Calu3 (cell line): ENCODE data around the gene MARCHF2. TPM values are rescaled to one million over a fixed set of nuclear protein-coding genes. Genes with fewer than 3 reads are reported as not detected.

ENCODE experiments used
- BruUV-seq: library from RNA; stranded (reverse); fragments of 400-500 nt; replicated peaks from 2 replicates; lab custom pipeline; 2021; lab: Mats Ljungman, UMichigan
- CTCF ChIA-PET: fragments of 300-600 bp; sonication (Branson Sonifier 250); formaldehyde crosslinking; loops from one replicate; lab custom pipeline; 2022; ENCODE audit warnings: antibody characterized with exemption; lab: Charles Lee
- DNase-seq: peaks from one replicate; pipeline ENCODE4 v3.0.0; 2022
- H3K27ac Mint-ChIP-seq: one replicate; pipeline ENCODE4 v1.8.0; 2022; ENCODE audit warnings: mixed read lengths; ENCODE audit not compliant: unreplicated experiment
- H3K27me3 Mint-ChIP-seq: one replicate; pipeline ENCODE4 v1.8.0; 2022; ENCODE audit warnings: mixed read lengths; ENCODE audit not compliant: unreplicated experiment
- H3K36me3 Mint-ChIP-seq: one replicate; pipeline ENCODE4 v1.8.0; 2022; ENCODE audit warnings: mild to moderate bottlenecking, moderate library complexity, mixed read lengths; ENCODE audit not compliant: insufficient read depth, unreplicated experiment
- H3K4me1 Mint-ChIP-seq: one replicate; pipeline ENCODE4 v1.8.0; 2022; ENCODE audit warnings: mild to moderate bottlenecking, low read depth, mixed read lengths; ENCODE audit not compliant: unreplicated experiment
- H3K4me3 Mint-ChIP-seq: one replicate; pipeline ENCODE4 v1.8.0; 2022; ENCODE audit warnings: mild to moderate bottlenecking, low read depth, moderate library complexity, mixed read lengths; ENCODE audit not compliant: unreplicated experiment
- H3K9me3 Mint-ChIP-seq: one replicate; pipeline ENCODE4 v1.8.0; 2022; ENCODE audit warnings: low read depth, mixed read lengths; ENCODE audit not compliant: unreplicated experiment
- intact Hi-C: fragments of 100-400 bp; cut with micrococcal nuclease; formaldehyde crosslinking; loops from one replicate; pipeline ENCODE4 v1.10.0; 2022; ENCODE audit not compliant: unreplicated experiment
- total RNA-seq: library from RNA; stranded (reverse); gene quantifications from 2 replicates; pipeline ENCODE4 v1.2.3, GENCODE V29; 2022
- TF ChIP-seq, protein P1 (sequence below): fragments of 200-600 bp; IDR thresholded peaks from one replicate; pipeline ENCODE4 v1.8.0; 2022; ENCODE audit warnings: antibody characterized with exemption; ENCODE audit not compliant: unreplicated experiment

MARCHF2 gene
- total RNA-seq, 1 experiment from 2014 or later, result 10.1 TPM

- H3K27me3 Mint-ChIP-seq, result no peaks in the 10 kb centered on the region
- no peak overlapping the region for H3K4me3 Mint-ChIP-seq
- H3K4me1 Mint-ChIP-seq, result peaks cover 9% of the 10 kb centered on the region
- H3K9me3 Mint-ChIP-seq, result no peaks in the 10 kb centered on the region
- H3K27ac Mint-ChIP-seq, result no peak overlapping the region
- CTCF ChIA-PET, result no interaction called here
- intact Hi-C loops, result no loop called here
- BruUV-seq, result no TSS peak
- DNase-seq, result no peak
- peaks cover 20% of the 10 kb centered on the region for H3K36me3 Mint-ChIP-seq
- TF ChIP-seq, protein P1, sequence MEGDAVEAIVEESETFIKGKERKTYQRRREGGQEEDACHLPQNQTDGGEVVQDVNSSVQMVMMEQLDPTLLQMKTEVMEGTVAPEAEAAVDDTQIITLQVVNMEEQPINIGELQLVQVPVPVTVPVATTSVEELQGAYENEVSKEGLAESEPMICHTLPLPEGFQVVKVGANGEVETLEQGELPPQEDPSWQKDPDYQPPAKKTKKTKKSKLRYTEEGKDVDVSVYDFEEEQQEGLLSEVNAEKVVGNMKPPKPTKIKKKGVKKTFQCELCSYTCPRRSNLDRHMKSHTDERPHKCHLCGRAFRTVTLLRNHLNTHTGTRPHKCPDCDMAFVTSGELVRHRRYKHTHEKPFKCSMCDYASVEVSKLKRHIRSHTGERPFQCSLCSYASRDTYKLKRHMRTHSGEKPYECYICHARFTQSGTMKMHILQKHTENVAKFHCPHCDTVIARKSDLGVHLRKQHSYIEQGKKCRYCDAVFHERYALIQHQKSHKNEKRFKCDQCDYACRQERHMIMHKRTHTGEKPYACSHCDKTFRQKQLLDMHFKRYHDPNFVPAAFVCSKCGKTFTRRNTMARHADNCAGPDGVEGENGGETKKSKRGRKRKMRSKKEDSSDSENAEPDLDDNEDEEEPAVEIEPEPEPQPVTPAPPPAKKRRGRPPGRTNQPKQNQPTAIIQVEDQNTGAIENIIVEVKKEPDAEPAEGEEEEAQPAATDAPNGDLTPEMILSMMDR, result no peak
Observed at GRCh38 chr19:8475005-8475404, 61.9 kb downstream of the MARCHF2 start.

DNA sequence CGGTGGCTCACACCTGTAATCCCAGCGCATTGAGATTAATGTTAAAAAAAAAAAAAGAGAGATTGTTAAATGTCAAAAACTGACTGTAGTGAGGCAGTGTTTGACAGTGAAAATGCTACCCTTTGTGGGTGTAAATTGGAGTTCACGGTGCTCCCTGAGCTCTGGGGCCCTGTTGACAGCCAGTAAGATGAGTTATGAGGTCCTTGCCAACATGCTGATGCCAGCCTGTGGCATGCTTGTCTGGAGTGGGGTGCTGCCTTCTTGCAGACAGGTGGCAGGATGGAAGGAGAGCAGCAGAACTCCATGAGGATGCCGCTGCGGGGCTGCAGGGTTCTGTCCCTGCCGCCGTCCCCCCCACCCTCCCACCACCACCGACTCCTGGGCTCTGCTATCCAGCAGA, 63.4 kb downstream of the MARCHF2 start:
- H3K27ac Mint-ChIP-seq, result no peak overlapping the region
- H3K4me1 Mint-ChIP-seq, result peaks cover 20% of the 10 kb centered on the region
- peaks cover 23% of the 10 kb centered on the region for H3K36me3 Mint-ChIP-seq
- DNase-seq, result no peak
- no TSS peak for BruUV-seq
- H3K4me3 Mint-ChIP-seq, result no peak overlapping the region
- intact Hi-C loops, result no loop called here
- no peaks in the 10 kb centered on the region for H3K27me3 Mint-ChIP-seq
- TF ChIP-seq, protein P1, result no peak
- CTCF ChIA-PET, result no interaction called here
- no peaks in the 10 kb centered on the region for H3K9me3 Mint-ChIP-seq

GRCh38 chr19:8477889-8478288, 64.8 kb downstream of the MARCHF2 start:
- intact Hi-C loops, result no loop called here
- Mint-ChIP-seq H3K27me3 (no peaks in the 10 kb centered on the region), H3K27ac (no peak overlapping the region), H3K36me3 (peaks cover 29% of the 10 kb centered on the region), H3K9me3 (no peaks in the 10 kb centered on the region), H3K4me3 (no peak overlapping the region), H3K4me1 (peaks cover 21% of the 10 kb centered on the region)
- TF ChIP-seq, protein P1, result no peak
- CTCF ChIA-PET, result no interaction called here
- BruUV-seq, result no TSS peak
- no peak for DNase-seq

DNA sequence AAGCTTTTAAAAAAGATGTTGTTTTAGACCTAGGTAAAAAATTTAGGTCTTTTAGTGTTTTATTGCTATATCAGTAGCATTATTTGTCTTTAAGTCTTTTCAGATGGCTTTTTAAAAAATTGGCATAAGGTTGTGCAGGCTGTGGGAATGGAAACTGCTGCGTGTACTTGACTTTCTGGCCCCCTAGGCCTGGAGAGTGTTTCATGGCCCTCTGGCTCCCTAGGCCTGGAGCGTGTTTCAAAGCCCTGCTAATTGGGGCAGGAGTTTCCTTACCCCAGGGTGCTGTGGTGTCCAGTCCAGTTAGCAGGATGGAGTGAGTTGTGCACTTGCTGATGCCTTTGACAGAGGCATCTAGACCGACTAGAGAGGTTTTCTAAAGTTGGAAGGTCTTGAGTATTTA, 65.5 kb downstream of the MARCHF2 start:
- no peak overlapping the region for H3K4me3 Mint-ChIP-seq
- intact Hi-C loops, result no loop called here
- no peaks in the 10 kb centered on the region for H3K27me3 Mint-ChIP-seq
- H3K27ac Mint-ChIP-seq, result no peak overlapping the region
- TF ChIP-seq, protein P1, result no peak
- peaks cover 30% of the 10 kb centered on the region for H3K36me3 Mint-ChIP-seq
- no TSS peak for BruUV-seq
- no peak for DNase-seq
- CTCF ChIA-PET, result no interaction called here
- H3K4me1 Mint-ChIP-seq, result peaks cover 21% of the 10 kb centered on the region
- no peaks in the 10 kb centered on the region for H3K9me3 Mint-ChIP-seq
